Keratinocyte (primary cell): ENCODE data around the gene ACO2. TPM values are rescaled to one million over a fixed set of nuclear protein-coding genes. Genes with fewer than 3 reads are reported as not detected.

ENCODE experiments used
- DNase-seq: peaks from one replicate; pipeline ENCODE4 v3.0.0-alpha.2; 2011; ENCODE audit warnings: low read depth, missing footprints, low spot score
- FAIRE-seq: peaks from 2 replicates; lab custom pipeline; 2011; peaks lifted over from hg19 to GRCh38; lab: Jason Lieb, UNC
- H2AFZ ChIP-seq: 2 replicates; pipeline ENCODE4 v1.6.0; 2012; ENCODE audit warnings: low read length, control low read depth, inconsistent platforms; ENCODE audit not compliant: control insufficient read depth
- H3K27ac ChIP-seq: 2 replicates; pipeline ENCODE4 v1.5.1; 2011; ENCODE audit warnings: low read length; ENCODE audit not compliant: control insufficient read depth, insufficient read depth
- H3K27me3 ChIP-seq: 3 replicates; pipeline ENCODE4 v1.6.0; 2011; ENCODE audit warnings: low read length; ENCODE audit not compliant: control insufficient read depth, insufficient read depth; ENCODE audit errors: extremely low read depth
- H3K36me3 ChIP-seq, 2 experiments: 2 replicates in 1 of 2; 3 replicates in 1 of 2; pipeline ENCODE4 v1.5.1; 2011; ENCODE audit warnings: low read length in 2 of 2, mild to moderate bottlenecking in 1 of 2; ENCODE audit not compliant: control insufficient read depth in 2 of 2, insufficient read depth in 2 of 2; ENCODE audit errors: extremely low read depth in 1 of 2
- H3K4me1 ChIP-seq: 3 replicates; pipeline ENCODE4 v1.5.1; 2011; ENCODE audit warnings: low read length; ENCODE audit not compliant: control insufficient read depth, insufficient read depth; ENCODE audit errors: extremely low read depth
- H3K4me2 ChIP-seq: 3 replicates; pipeline ENCODE4 v1.6.0; 2011; ENCODE audit warnings: low read depth, low read length; ENCODE audit not compliant: control insufficient read depth, insufficient read depth; ENCODE audit errors: extremely low read depth
- H3K4me3 ChIP-seq, 3 experiments: fragments of 200-600 bp in 1 of 3; sonication (generic) in 1 of 3; 2 replicates in 2 of 3; 3 replicates in 1 of 3; pipeline ENCODE4 v1.5.1; 2011 to 2016; ENCODE audit warnings: low read length in 3 of 3, mild to moderate bottlenecking in 3 of 3, control low read depth in 2 of 3, inconsistent platforms in 1 of 3, low read depth in 1 of 3, mixed read lengths in 1 of 3, mixed run types in 1 of 3, moderate library complexity in 1 of 3; ENCODE audit not compliant: control insufficient read depth in 2 of 3, insufficient read depth in 2 of 3; ENCODE audit errors: extremely low read depth in 1 of 3
- H3K79me2 ChIP-seq: 2 replicates; pipeline ENCODE4 v1.6.0; 2012; ENCODE audit warnings: low read length; ENCODE audit not compliant: control insufficient read depth, insufficient read depth
- H3K9ac ChIP-seq: 3 replicates; pipeline ENCODE4 v1.6.0; 2011; ENCODE audit warnings: low read length; ENCODE audit not compliant: control insufficient read depth, insufficient read depth; ENCODE audit errors: extremely low read depth
- H3K9me1 ChIP-seq: 3 replicates; pipeline ENCODE4 v1.6.0; 2011; ENCODE audit warnings: low read length; ENCODE audit not compliant: control insufficient read depth, insufficient read depth; ENCODE audit errors: extremely low read depth
- H3K9me3 ChIP-seq: 2 replicates; pipeline ENCODE4 v1.5.1; 2012; ENCODE audit warnings: low read depth, low read length; ENCODE audit not compliant: control insufficient read depth
- H4K20me1 ChIP-seq: 3 replicates; pipeline ENCODE4 v1.6.0; 2011; ENCODE audit warnings: low read length; ENCODE audit not compliant: control insufficient read depth, insufficient read depth; ENCODE audit errors: extremely low read depth
- EZH2 ChIP-seq: IDR thresholded peaks from one replicate; pipeline ENCODE4 v1.6.1; 2012; ENCODE audit warnings: inconsistent platforms, mild to moderate bottlenecking, low read length, moderate library complexity
- dilution Hi-C: fragments of 300-500 bp; cut with MboI; formaldehyde crosslinking; loops from one replicate; pipeline ENCODE4 v1.7.0; 2020; ENCODE audit warnings: low sequenced_read_pairs; ENCODE audit not compliant: extremely low pct_ligation_motif_present
- polyA plus RNA-seq, 5 experiments: library from polyadenylated mRNA; depleted of rRNA in 3 of 5; stranded (reverse) in 3 of 5; stranded (forward) in 1 of 5; unstranded in 1 of 5; fragments of >200 nt; gene quantifications; 1 replicate in 1 of 5; 2 replicates in 3 of 5; 3 replicates in 1 of 5; pipeline versions ENCODE4 v1.2.1 to v1.2.3, GENCODE V29; 2011 to 2012; ENCODE audit warnings: missing spikeins in 2 of 5, low read depth in 1 of 5, low replicate concordance in 1 of 5
- TF ChIP-seq, protein P1 (sequence below), 3 experiments: IDR thresholded peaks in 1 of 3; conservative IDR thresholded peaks in 1 of 3; optimal IDR thresholded peaks in 1 of 3; 2 replicates in 2 of 3; 3 replicates in 1 of 3; pipeline versions ENCODE3 to v1.5.1; 2011; ENCODE audit warnings: low read length in 3 of 3, mild to moderate bottlenecking in 3 of 3, moderate library complexity in 2 of 3, control low read depth in 1 of 3, inconsistent platforms in 1 of 3; ENCODE audit not compliant: insufficient read depth in 2 of 3; ENCODE audit errors: extremely low read depth in 1 of 3

ACO2 gene
- polyA plus RNA-seq, 1 donor (not counting 4 experiments of a cell fraction or from before 2014, with no cell fraction given), result 37.2 TPM

DNA sequence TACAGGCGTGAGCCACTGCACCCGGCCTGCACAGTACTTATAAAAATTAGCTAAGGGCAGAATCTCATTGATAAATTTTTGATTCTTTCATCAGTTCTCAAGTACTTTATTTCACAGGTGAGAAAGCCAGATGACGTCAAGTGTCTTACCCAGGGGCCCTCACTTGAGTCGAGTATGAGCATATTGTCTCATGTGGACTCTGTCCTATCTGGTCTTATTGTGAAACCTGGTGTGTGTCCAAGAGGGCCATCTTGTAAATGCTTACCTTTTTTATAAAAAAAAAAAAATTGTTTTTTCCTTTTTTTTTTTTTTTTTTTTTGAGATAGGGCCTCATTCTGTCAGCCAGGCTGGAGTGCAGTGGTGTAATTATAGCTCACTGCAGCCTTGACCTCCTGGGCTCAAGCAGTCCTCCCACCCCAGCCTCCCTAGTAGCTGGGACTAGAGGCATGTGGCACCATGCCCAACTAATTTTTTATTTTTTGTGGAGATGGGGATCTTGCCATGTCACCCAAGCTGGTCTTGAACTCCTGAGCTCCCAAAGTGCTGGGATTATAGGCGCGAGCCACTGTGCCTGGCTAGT lies 6.0 kb downstream of the ACO2 start:
- dilution Hi-C loops, result no loop called here
- H3K4me3 ChIP-seq, result no peak overlapping the region
- no peak for DNase-seq
- no peak overlapping the region for H3K9ac ChIP-seq
- H3K9me3 ChIP-seq, result no peaks in the 10 kb centered on the region
- H3K79me2 ChIP-seq, result peaks cover 85% of the 10 kb centered on the region
- no peak overlapping the region for H2AFZ ChIP-seq
- no peaks in the 10 kb centered on the region for H4K20me1 ChIP-seq
- peaks cover 1 to 10% of the 10 kb centered on the region in 2 experiments for H3K36me3 ChIP-seq
- no peak overlapping the region for H3K4me2 ChIP-seq
- no peak overlapping the region for H3K27ac ChIP-seq
- H3K4me1 ChIP-seq, result peaks cover 8% of the 10 kb centered on the region
- FAIRE-seq, result no peak
- no peaks in the 10 kb centered on the region for H3K9me1 ChIP-seq
- no peaks in the 10 kb centered on the region for H3K27me3 ChIP-seq
- TF ChIP-seq EZH2, result no peak
- TF ChIP-seq, protein P1, sequence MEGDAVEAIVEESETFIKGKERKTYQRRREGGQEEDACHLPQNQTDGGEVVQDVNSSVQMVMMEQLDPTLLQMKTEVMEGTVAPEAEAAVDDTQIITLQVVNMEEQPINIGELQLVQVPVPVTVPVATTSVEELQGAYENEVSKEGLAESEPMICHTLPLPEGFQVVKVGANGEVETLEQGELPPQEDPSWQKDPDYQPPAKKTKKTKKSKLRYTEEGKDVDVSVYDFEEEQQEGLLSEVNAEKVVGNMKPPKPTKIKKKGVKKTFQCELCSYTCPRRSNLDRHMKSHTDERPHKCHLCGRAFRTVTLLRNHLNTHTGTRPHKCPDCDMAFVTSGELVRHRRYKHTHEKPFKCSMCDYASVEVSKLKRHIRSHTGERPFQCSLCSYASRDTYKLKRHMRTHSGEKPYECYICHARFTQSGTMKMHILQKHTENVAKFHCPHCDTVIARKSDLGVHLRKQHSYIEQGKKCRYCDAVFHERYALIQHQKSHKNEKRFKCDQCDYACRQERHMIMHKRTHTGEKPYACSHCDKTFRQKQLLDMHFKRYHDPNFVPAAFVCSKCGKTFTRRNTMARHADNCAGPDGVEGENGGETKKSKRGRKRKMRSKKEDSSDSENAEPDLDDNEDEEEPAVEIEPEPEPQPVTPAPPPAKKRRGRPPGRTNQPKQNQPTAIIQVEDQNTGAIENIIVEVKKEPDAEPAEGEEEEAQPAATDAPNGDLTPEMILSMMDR (optimal IDR thresholded peaks at IDR 0.05 in 1 of 3, IDR thresholded peaks at IDR 0.05 in 1 of 3, conservative IDR thresholded peaks at IDR 0.05 in 1 of 3; ENCODE audit: extremely low read depth in 1 of 3, insufficient read depth in 2 of 3, low read length in 3 of 3), result no peak

DNA sequence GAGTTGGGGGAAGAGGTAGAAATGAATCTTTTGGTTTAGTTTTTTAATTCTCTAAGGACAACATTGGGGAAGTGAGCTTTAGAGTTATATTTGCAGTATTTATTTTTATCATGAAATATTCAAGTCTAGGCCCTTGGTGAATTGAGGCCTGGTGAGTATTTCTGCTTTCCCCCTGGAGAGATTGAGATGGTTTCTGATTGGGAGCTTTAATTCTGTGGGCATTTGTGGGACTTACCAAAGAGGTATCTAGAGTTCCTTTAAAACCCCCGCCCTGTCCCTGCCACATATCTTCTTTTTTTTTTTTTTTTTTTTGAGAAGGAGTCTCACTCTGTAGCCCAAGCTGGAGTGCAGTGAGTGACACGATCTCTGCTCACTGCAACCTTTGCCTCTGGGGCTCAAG lies 9.6 kb downstream of the ACO2 start:
- Histone ChIP-seq H3K79me2 (peaks cover 82% of the 10 kb centered on the region), H3K9ac (no peak overlapping the region), H3K4me2 (no peak overlapping the region), H3K27me3 (no peaks in the 10 kb centered on the region), H3K27ac (no peak overlapping the region), H3K9me1 (no peaks in the 10 kb centered on the region), H3K4me1 (peaks cover 7% of the 10 kb centered on the region), H3K36me3 (peaks cover 1 to 10% of the 10 kb centered on the region in 2 experiments), H3K4me3 (no peak overlapping the region), H2AFZ (no peak overlapping the region), H3K9me3 (no peaks in the 10 kb centered on the region), H4K20me1 (peaks cover 3% of the 10 kb centered on the region)
- FAIRE-seq, result no peak
- no peak for TF ChIP-seq EZH2
- TF ChIP-seq, protein P1 (optimal IDR thresholded peaks at IDR 0.05 in 1 of 3, IDR thresholded peaks at IDR 0.05 in 1 of 3, conservative IDR thresholded peaks at IDR 0.05 in 1 of 3; ENCODE audit: extremely low read depth in 1 of 3, insufficient read depth in 2 of 3, low read length in 3 of 3), result no peak
- DNase-seq, result no peak
- dilution Hi-C loops, result no loop called here
